Measurements from ENCODE around the gene IVD. TPM values are rescaled to one million over a fixed set of nuclear protein-coding genes. Genes with fewer than 3 reads are reported as not detected.

The IVD gene
- polyA plus RNA-seq, 4 donors: 20.0 to 58.3 (median 38.0) TPM

- Histone ChIP-seq H3K4me3 (ENCODE audit: low read depth in 1 of 3, low read length in 3 of 3) (peak overlapping the region in 1 of 3 donors; percentile 30), H3K36me3 (ENCODE audit: control insufficient read depth in 3 of 3, insufficient read depth in 2 of 3, low read depth in 1 of 3, low read length in 3 of 3) (peaks cover 0 to 4% (median 0%) of the 10 kb centered on the region in 3 donors), H3K27me3 (ENCODE audit: control insufficient read depth in 3 of 3, insufficient read depth in 3 of 3, low read length in 3 of 3) (peaks cover 0 to 62% (median 12%) of the 10 kb centered on the region in 3 donors), H3K4me1 (ENCODE audit: control insufficient read depth in 3 of 3, insufficient read depth in 2 of 3, low read depth in 1 of 3, low read length in 2 of 3) (peaks cover 0 to 42% (median 3%) of the 10 kb centered on the region in 3 donors), H3K9me3 (ENCODE audit: control insufficient read depth in 2 of 2, insufficient read depth in 1 of 2, low read depth in 1 of 2, low read length in 1 of 2) (no peaks in the 10 kb centered on the region), H3K27ac (ENCODE audit: low read depth in 1 of 3, low read length in 2 of 3) (no peak overlapping the region)
- no peak for FAIRE-seq
- DNase-seq: no peak
- 11 to 29% (median 28%) methylated on average over 17 of the region's 17 CpGs for WGBS, 3 donors
These were observed 31.5 kb downstream of the IVD start for GRCh38 chr15:40436892-40437751.

- DNase-seq (no peak), FAIRE-seq (no peak)
- H3K36me3 ChIP-seq (ENCODE audit: control insufficient read depth in 3 of 3, insufficient read depth in 2 of 3, low read depth in 1 of 3, low read length in 3 of 3): no peaks in the 10 kb centered on the region
- H3K9me3 ChIP-seq (ENCODE audit: control insufficient read depth in 2 of 2, insufficient read depth in 1 of 2, low read depth in 1 of 2, low read length in 1 of 2): no peaks in the 10 kb centered on the region
- peaks cover 0 to 62% (median 12%) of the 10 kb centered on the region in 3 donors for H3K27me3 ChIP-seq (ENCODE audit: control insufficient read depth in 3 of 3, insufficient read depth in 3 of 3, low read length in 3 of 3)
- 55 to 75% (median 71%) methylated on average over 21 of the region's 21 CpGs for WGBS, 3 donors
- H3K4me3 ChIP-seq (ENCODE audit: low read depth in 1 of 3, low read length in 3 of 3): no peak overlapping the region
- H3K4me1 ChIP-seq (ENCODE audit: control insufficient read depth in 3 of 3, insufficient read depth in 2 of 3, low read depth in 1 of 3, low read length in 2 of 3): peaks cover 3 to 49% (median 3%) of the 10 kb centered on the region in 3 donors
- H3K27ac ChIP-seq (ENCODE audit: low read depth in 1 of 3, low read length in 2 of 3): no peak overlapping the region
These were observed 32.4 kb downstream of the IVD start for GRCh38 chr15:40437752-40438687.

DNA sequence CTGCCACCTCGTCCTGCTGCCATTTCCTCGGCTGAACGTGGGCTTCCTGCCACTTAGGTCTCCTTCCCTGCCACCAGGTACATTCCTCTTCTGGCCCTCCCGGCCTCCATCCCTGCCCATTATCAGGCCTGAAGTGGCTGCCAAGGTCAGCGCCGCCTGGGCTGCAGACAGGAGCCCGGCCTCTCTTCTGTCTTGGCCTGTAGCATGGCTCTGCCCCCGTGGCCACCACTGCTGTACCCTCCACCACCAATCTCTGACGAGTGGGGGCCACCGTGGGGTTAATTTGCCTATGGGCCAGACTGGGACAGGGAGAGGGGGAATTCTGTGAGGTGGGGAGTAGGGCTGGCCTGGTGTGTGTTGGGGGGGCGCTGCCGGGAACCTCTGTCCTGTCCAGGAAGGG lies 33.1 kb downstream of the IVD start:
- WGBS, 3 donors: 59 to 67% (median 65%) methylated on average over 12 of the region's 12 CpGs
- no peak for FAIRE-seq
- peaks cover 3 to 54% (median 6%) of the 10 kb centered on the region in 3 donors for H3K4me1 ChIP-seq (ENCODE audit: control insufficient read depth in 3 of 3, insufficient read depth in 2 of 3, low read depth in 1 of 3, low read length in 2 of 3)
- no peaks in the 10 kb centered on the region for H3K9me3 ChIP-seq (ENCODE audit: control insufficient read depth in 2 of 2, insufficient read depth in 1 of 2, low read depth in 1 of 2, low read length in 1 of 2)
- H3K27ac ChIP-seq (ENCODE audit: low read depth in 1 of 3, low read length in 2 of 3): no peak overlapping the region
- no peak overlapping the region for H3K4me3 ChIP-seq (ENCODE audit: low read depth in 1 of 3, low read length in 3 of 3)
- H3K36me3 ChIP-seq (ENCODE audit: control insufficient read depth in 3 of 3, insufficient read depth in 2 of 3, low read depth in 1 of 3, low read length in 3 of 3): peaks cover 0 to 2% (median 0%) of the 10 kb centered on the region in 3 donors
- DNase-seq: no peak
- peaks cover 0 to 60% (median 12%) of the 10 kb centered on the region in 3 donors for H3K27me3 ChIP-seq (ENCODE audit: control insufficient read depth in 3 of 3, insufficient read depth in 3 of 3, low read length in 3 of 3)

GRCh38 chr15:40439461-40439959 lies 33.9 kb downstream of the IVD start:
- H3K36me3 ChIP-seq (ENCODE audit: control insufficient read depth in 3 of 3, insufficient read depth in 2 of 3, low read depth in 1 of 3, low read length in 3 of 3): peaks cover 0 to 2% (median 0%) of the 10 kb centered on the region in 3 donors
- H3K27ac ChIP-seq (ENCODE audit: low read depth in 1 of 3, low read length in 2 of 3): no peak overlapping the region
- peak in 1 of 2 donors; percentile 48 for DNase-seq
- peaks cover 0 to 59% (median 12%) of the 10 kb centered on the region in 3 donors for H3K27me3 ChIP-seq (ENCODE audit: control insufficient read depth in 3 of 3, insufficient read depth in 3 of 3, low read length in 3 of 3)
- 6 to 13% (median 10%) methylated on average over 15 of the region's 15 CpGs for WGBS, 3 donors
- H3K9me3 ChIP-seq (ENCODE audit: control insufficient read depth in 2 of 2, insufficient read depth in 1 of 2, low read depth in 1 of 2, low read length in 1 of 2): no peaks in the 10 kb centered on the region
- no peak for FAIRE-seq
- peaks cover 3 to 54% (median 6%) of the 10 kb centered on the region in 3 donors for H3K4me1 ChIP-seq (ENCODE audit: control insufficient read depth in 3 of 3, insufficient read depth in 2 of 3, low read depth in 1 of 3, low read length in 2 of 3)
- peak overlapping the region in 2 of 3 donors; percentile 58 to 95 for H3K4me3 ChIP-seq (ENCODE audit: low read depth in 1 of 3, low read length in 3 of 3)

GRCh38 chr15:40439960-40440742 lies 34.6 kb downstream of the IVD start:
- Histone ChIP-seq H3K4me1 (ENCODE audit: control insufficient read depth in 3 of 3, insufficient read depth in 2 of 3, low read depth in 1 of 3, low read length in 2 of 3) (peaks cover 7 to 58% (median 9%) of the 10 kb centered on the region in 3 donors), H3K27me3 (ENCODE audit: control insufficient read depth in 3 of 3, insufficient read depth in 3 of 3, low read length in 3 of 3) (peaks cover 0 to 52% (median 12%) of the 10 kb centered on the region in 3 donors), H3K27ac (ENCODE audit: low read depth in 1 of 3, low read length in 2 of 3) (no peak overlapping the region), H3K36me3 (ENCODE audit: control insufficient read depth in 3 of 3, insufficient read depth in 2 of 3, low read depth in 1 of 3, low read length in 3 of 3) (peaks cover 0 to 2% (median 0%) of the 10 kb centered on the region in 3 donors), H3K9me3 (ENCODE audit: control insufficient read depth in 2 of 2, insufficient read depth in 1 of 2, low read depth in 1 of 2, low read length in 1 of 2) (no peaks in the 10 kb centered on the region), H3K4me3 (ENCODE audit: low read depth in 1 of 3, low read length in 3 of 3) (peak overlapping the region; percentile 27 to 95 (median 58))
- WGBS, 3 donors: 0 to 1% (median 1%) methylated on average over 25 to 35 of the region's 35 CpGs
- peak; percentile 38 to 71 for DNase-seq
- no peak for FAIRE-seq

DNA sequence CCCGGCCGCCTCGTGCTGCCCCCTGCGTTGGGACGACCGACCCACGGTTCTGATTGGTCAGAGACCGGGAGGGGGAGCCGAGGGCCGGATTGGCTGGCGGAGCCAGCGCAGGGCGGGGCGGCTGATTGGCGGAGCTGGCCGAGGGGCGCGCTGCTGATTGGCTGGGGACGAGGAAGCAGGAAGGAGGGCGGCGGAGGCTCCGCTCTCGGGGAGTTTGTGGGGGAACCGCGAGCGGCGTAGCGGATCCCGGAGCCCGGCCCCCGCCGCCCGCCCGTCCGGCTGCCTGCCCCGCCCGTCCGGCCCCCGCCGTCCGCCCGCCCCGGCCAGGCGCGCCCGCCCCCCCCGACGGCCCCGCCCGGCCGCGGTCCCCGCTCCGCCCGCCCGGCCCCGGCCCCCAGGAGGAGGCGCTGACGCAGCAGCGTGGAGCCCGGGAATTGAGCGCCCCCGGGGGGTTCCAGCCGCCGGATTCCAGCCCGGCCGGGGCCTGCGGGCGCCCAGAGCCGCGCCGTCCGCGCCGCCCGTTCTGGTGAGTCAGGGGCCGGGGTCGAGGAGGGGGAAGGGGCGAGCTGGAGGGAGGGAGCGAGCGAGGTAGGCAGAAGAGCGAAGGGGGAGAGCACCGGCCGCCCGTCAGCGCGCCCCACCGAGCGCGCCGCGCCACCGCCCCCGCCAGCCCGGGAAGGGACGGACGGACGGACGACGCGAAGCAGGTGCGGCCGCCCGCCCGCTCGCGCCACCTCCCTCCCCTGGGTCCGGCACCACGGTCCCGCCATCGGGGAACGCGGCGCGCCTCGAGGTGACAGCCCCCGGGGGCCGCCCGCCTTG lies 35.4 kb downstream of the IVD start, which contains the start of gene BAHD1:
Gene BAHD1 (plus strand): TSS at position 211 of the 822 bp plus-strand sequence. CDS start 17,512 bp downstream, outside the sequence.
- FAIRE-seq: no peak

More for the DNA sequence above, 35.4 kb downstream of the IVD start, which contains the start of gene BAHD1:
- peaks cover 0 to 2% (median 0%) of the 10 kb centered on the region in 3 donors for H3K36me3 ChIP-seq (ENCODE audit: control insufficient read depth in 3 of 3, insufficient read depth in 2 of 3, low read depth in 1 of 3, low read length in 3 of 3)
- H3K27ac ChIP-seq (ENCODE audit: low read depth in 1 of 3, low read length in 2 of 3): peak within 1 kb of the TSS; percentile 42 to 64 (median 47)
- 0 to 1% (median 0%) methylated on average over 44 to 119 of the region's 119 CpGs for WGBS, 3 donors
- H3K9me3 ChIP-seq (ENCODE audit: control insufficient read depth in 2 of 2, insufficient read depth in 1 of 2, low read depth in 1 of 2, low read length in 1 of 2): no peaks in the 10 kb centered on the region
- peak; percentile 93 to 96 for DNase-seq
- H3K4me3 ChIP-seq (ENCODE audit: low read depth in 1 of 3, low read length in 3 of 3): peak within 1 kb of the TSS; percentile 81 to 95 (median 87)
- peaks cover 0 to 45% (median 9%) of the 10 kb centered on the region in 3 donors for H3K27me3 ChIP-seq (ENCODE audit: control insufficient read depth in 3 of 3, insufficient read depth in 3 of 3, low read length in 3 of 3)
- peaks cover 7 to 60% (median 9%) of the 10 kb centered on the region in 3 donors for H3K4me1 ChIP-seq (ENCODE audit: control insufficient read depth in 3 of 3, insufficient read depth in 2 of 3, low read depth in 1 of 3, low read length in 2 of 3)
